Fibroblast of skin of scalp (primary cell): ENCODE results near the gene FASTK.
A peak's percentile ranks its signal among the peaks of the same experiment; 100 is the strongest.

ENCODE experiments used
- DNase-seq: peaks from one replicate; pipeline ENCODE4 v3.0.0-alpha.2; 2013

FASTK gene

DNA sequence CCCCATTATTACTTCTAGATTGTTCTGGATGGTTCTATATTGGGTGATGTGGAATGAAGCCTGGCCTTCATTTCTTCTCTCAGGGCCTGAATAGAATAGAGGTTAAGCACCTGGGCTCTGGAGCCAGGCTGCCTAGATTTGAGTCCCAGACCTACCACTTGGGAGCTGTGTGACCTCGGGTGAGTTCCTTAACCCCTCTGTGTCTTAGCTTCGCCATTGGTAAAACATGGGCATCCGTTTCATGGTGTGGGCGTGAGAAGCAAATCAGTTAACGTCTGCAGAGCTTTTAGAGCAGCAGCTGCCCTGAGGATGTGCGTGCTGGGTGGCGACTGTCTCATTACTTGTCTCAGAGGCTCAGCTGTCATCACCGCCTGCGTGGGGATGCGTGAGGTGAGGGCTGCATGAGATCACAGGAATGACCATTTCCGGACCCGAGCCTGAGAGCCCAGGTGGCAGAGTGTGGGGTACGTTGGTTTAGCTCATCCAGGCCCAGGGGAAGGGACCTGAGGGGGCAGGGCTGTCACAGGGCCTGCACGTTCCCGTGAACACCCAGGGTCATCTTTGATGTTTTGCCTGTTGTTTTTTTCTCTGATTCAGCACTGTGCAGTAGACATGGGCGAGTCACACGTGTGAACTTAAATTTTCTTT lies 15.3 kb upstream of the FASTK start:
- no peak for DNase-seq

- DNase-seq = no peak
These were observed 14.7 kb upstream of the FASTK start for GRCh38 chr7:151095123-151095797.

DNA sequence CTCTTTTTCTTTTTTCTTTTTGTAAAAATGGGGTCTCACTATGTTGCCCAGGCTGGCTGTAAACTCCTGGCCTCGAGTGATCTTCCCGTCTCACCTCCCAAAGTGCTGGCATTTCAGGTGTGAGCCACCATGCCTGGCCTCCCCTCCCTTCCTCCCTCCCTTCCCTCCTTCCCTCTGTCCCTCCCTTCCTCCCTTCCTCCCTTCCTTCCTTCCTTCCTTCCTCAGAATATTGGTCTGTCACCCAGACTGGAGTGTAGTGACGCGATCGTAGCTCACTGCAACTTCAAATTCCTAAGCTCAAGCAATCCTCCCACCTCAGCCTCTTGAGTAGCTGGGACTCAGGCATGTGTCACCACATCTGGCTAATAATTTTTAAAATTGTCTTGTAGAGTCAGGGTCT lies 14.1 kb upstream of the FASTK start:
- DNase-seq = no peak

- DNase-seq = no peak
These were observed 13.1 kb upstream of the FASTK start for GRCh38 chr7:151093748-151094147.

DNA sequence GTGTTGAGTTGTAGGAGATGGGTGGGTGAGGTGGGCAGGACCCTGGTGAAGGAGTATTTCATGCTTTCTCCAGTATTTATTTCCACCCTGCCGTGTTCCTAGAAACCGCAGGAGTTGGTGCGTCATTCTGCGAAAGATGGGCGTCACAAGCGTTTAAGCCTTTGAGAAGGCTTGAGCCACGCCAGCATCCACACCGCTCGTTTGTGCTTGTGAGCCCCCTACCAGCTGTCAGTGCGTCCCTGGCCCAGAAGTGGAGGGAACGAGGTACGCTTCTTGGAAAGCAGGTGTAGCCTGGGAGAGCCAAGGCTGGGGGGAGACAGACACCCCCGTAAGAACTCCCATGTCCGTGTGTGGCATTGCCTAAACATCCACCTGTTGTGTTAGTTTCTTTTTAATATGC lies 11.4 kb upstream of the FASTK start:
- no peak for DNase-seq

DNA sequence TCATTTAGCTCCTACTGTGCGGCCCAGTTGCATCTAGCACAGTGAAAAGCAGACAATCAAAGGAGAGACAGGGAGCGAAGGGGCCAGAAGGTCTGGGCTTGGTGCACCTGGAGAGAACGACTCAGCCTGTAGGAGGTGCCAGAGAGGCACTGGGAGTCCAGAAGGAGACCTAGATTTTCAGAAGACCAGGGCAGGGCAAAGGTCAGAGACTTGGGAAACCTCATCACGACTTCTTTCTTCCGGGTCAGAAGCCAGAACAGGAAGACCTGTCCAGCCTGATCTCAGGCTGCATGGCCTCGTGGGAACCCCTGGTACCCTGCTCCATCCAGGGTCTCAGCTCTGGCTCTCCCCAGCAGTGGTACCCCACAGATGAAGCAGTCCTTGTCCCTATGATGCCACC lies 10.8 kb upstream of the FASTK start:
- DNase-seq = no peak

GRCh38 chr7:151091003-151091402 lies 10.4 kb upstream of the FASTK start:
- no peak for DNase-seq

GRCh38 chr7:151089893-151090730 lies 9.5 kb upstream of the FASTK start:
- no peak for DNase-seq

DNA sequence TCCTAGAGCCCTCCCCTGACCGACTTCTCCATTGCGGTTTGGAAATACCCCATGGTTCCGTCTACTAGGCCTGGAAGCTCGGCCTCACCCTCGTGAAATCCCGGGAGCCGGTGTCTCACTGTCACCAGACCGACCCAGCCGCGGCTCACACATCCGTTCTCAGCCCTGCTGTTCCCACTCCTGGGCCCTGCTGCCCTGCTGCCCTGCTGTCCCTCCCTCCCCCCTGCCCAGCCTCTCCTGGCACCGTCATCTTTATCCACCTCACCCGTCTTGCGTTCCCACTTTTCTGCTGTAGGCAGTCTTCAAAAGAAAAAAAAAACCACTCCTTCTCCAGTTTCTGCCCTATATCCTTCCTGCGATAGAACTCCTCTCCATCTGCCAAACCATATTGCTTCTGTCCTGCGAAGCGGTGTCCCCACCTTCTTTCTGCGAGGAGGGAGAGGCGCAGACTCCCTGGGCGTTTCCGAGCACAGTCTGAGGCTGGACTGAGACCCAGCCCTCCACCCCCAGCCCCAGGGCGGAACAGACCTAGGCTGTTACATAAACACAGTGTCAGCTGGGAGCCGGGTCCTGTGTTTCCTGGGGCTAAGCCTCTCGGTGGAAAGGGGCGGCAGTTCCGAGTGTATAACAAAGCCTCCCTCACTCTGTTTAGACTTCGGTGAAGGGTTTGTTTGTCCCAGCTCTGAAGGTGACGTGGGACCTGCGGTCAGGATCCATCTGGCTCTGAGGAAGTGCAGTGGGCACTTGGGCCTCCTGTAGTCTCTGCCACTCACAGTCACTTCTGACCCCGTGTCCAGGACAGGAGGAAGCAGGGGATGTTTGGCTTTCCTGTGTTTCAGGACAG lies 8.5 kb upstream of the FASTK start:
- no peak for DNase-seq

DNA sequence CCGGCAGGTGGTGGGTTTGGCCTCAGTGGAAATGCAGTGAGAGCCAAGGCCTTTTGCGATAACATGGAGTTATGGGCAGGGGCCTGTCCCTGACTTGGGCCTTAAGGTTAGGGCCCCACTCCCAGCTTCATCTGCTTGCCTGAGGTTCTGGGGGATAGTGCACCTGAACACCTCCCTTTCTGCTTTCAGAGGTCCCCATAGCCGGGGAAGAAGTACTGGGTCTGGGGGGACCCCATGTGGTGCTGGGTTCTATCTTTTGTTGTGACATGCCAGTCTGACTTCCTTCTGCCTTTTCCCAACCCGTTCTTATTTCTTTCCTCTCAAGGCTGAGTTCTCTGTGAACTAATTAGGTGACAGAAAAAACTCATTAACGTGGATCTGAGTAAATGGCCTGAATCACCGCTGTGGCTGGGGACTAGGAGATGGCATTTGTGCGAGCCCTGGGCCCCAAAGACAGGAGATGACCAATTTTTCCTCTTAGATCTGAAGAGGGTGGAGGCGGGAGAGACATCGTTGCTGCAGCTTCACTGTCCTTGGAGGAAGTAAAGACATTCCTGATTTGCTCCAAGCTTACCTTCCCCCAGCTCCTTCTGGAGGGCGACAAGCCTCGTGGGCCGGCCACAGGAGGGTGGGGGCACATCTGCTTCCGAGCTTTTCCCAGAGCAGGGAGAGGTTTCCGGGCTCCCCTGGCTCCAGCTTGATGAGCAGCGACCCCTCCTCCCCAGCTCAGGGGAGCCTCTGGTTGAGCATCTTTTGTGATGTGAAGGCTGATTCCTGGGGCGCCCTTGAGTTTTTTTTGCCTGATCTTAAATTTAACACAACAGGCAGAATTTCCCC lies 7.6 kb upstream of the FASTK start:
- DNase-seq = no peak

- DNase-seq = peak; percentile 60
These were observed 6.8 kb upstream of the FASTK start for GRCh38 chr7:151087245-151088018.

DNA sequence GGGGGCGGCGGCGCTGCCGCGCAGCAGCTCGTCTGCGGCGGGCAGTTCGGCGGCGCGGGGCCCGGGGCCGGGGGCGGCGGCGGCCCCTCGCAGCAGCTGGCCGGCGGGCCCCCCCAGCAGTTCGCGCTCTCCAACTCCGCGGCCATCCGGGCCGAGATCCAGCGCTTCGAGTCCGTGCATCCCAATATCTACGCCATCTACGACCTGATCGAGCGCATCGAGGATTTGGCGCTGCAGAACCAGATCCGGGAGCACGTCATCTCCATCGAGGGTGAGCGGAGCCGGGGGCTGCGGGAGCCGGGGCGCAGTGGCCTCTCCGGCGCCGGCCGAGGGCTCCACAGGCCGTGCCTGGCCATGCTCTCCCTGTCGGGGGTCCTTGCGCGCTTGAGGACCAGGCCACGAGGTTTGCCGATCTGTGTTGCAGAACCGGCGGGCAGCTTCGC lies 6.2 kb upstream of the FASTK start:
- no peak for DNase-seq

DNA sequence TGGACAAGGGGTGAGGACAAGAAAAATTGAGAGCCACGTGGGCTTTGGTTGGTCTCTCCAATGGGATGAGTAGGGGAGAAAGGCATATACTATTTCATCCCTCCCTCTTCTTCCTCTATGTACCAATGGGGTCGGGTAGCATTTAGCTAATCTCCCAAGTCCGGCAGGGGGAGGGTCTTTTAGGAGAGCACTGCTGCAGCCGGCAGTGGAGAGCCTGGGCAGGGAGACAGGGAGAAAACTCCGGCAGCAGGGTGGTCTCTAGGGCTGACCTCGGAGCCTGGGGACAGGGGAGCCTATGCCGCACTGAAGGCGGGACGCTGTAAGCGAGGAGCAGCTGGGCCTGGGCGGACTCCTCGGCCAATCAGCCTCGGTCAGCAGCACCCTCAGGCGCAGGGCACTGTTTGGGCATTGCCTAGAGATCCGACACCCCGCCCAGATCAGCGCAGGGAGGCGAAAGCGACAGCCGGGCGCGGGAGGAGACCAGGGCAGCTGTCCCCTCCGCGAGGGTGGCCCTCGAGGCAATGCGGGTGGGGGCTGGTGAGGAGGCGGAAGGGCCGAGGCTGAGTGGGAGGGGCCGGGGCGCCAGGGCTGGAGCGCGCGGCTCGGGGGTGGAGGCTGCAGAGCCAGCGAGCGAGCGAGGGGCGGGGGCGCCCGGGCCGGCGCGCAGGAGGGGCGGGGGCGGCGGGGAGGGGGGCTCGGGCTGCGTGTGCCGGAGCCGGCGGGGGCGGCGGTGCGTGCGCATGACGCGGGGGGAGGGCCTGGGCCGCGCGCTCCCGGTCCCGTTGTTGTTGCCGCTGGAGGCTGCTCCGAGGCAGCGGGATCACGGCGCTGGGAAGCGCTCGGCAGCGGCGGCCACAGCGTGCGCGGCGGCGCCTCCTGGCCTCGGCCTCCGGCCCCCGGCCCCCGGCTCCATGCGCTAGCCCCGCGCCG lies 5.3 kb upstream of the FASTK start, which contains the start of gene AGAP3:
Gene AGAP3, plus strand, starts transcription at position 785 of the 930 bp plus-strand sequence. CDS start 267 bp downstream, outside the sequence.
- peak; percentile 81 for DNase-seq

DNA sequence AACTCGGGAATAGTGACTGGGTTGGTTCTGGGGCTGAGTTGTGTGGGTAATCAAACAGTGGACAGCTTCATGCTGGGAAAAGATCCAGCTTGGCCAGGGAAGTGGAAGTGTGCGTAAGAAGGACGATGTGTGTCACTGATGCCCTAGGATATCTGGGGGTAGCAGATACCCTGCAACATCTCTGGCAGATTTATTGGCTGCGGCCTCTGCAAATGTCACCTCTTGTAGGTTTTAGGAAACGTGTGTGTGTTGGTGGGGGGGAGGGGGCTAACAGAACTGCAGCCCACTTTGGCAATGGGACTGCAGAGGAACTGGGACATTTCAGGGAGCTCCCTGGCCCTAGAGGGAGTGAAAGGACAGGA lies 4.7 kb upstream of the FASTK start:
- DNase-seq = no peak

DNA sequence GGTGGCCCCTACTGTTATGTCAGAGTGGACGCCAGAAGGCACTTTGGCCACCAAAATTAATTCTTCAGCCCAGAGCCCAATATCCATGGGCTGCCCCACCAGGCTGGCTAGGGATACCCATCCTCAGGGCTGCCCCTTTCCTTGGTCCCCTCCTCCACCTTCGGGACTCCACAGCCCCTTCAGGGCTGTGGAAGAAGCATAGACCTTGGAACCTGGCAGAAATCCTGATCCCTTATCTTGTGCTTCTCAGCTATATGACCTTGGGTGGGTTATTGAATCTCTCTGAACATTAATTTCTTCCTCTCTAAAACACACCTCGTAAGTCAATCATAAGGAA lies 3.2 kb upstream of the FASTK start:
- DNase-seq = no peak

DNA sequence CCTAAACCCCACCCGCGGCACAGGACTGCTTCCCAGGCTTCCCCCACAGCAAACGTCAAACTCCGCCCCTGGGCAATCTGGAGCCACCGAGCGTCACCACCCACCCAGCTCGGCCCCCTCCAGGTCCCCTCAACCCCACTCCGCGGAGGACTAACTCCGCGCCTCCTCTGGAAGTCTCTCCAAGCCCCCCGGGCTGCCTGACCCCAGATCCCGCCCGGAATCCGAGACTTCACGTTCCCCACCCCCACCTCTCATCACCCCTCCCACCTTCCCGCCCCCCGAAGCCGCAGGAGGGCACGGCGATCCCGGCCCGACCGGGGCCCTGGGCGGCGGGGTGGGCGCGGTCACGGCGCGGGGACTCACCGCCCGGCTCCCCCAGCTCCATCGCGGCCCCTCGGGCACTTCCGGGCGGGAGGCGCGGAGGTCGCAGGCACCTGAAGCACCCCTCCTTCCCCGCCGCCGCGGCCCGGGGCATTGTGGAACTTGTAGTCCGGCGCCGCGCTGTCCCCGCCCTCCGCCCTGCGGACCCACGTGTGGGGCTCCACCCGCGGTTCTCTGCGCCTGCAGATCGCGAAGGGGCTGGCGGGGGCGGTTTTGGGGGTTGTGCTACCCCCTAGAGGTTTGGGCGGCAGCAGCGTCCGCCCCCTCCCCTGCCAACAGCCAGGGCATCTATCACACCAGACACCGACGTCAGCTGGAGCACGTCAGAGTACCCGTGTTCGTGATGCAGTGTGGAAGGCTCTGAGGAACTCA lies 2.6 kb upstream of the FASTK start, which contains the start of gene TMUB1:
Gene TMUB1, minus strand, starts transcription at position 423 of the 753 bp plus-strand sequence. CDS start 930 bp downstream, outside the sequence.
- DNase-seq = peak; percentile 64

DNA sequence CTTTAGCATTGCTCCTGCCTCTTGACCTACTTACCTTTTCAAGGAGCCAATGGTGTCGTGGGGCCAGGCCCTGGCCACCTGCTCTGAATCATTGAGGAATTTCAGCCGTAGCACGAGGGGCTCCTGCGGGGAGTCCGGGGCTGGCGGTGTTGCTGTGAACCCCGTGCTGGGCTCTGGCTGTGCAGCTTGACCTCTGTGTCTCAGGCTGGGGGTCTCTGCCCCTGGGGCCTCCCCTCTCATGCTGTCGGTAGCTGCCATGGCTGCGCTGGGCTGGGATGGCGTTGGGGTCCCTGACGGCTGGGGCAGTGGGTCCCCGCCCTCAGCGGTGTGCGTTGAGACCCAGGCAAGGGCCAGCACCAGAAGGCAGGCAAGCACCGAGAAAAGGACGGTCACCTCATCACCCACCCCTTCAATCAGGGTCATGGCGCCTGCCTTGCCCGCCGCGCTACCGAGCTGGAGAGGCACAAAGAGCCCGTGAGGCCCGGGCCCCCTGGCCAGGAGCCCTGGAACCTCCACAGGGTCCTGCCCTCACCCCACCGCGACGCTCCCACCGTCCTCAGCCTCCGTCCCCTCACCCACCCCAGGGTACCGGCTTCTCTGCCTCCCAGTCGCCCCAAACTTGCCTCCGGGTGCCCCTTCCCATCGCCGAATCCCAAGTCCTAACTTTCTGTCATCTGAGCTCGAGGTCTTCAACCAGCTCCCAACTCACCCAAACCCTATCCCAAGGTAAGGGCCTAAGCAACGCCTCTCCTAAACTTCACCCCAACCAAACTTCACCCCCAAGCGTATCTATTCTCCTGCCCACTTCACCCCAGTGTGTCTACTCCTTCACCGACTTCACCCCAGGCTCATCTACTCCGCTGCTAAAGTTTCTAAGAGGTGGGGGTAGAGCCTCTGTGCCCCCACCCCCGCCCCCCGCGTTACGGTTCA lies 1.8 kb upstream of the FASTK start:
- no peak for DNase-seq
